GM19099 (cell line): ENCODE results near the gene HDLBP.

ENCODE experiments used
- POLR2A ChIP-seq: IDR thresholded peaks from 3 replicates; pipeline ENCODE4 v1.6.1; 2011; ENCODE audit warnings: low read depth; ENCODE audit not compliant: insufficient read length; ENCODE audit errors: extremely low read depth

HDLBP gene

GRCh38 chr2:241350878-241351639 lies 35.6 kb upstream of the HDLBP start:
- TF ChIP-seq POLR2A, result no peak

GRCh38 chr2:241350530-241350877 lies 35.0 kb upstream of the HDLBP start:
- no peak for TF ChIP-seq POLR2A

GRCh38 chr2:241349941-241350340 lies 34.5 kb upstream of the HDLBP start:
- no peak for TF ChIP-seq POLR2A

GRCh38 chr2:241344925-241345651 lies 29.6 kb upstream of the HDLBP start:
- TF ChIP-seq POLR2A, result no peak

- no peak for TF ChIP-seq POLR2A
Observed at GRCh38 chr2:241340631-241341163, 25.2 kb upstream of the HDLBP start.

GRCh38 chr2:241339839-241340630 lies 24.6 kb upstream of the HDLBP start:
- TF ChIP-seq POLR2A, result no peak

GRCh38 chr2:241334813-241335212 lies 19.3 kb upstream of the HDLBP start:
- no peak for TF ChIP-seq POLR2A

GRCh38 chr2:241330616-241330981 lies 15.1 kb upstream of the HDLBP start:
- no peak for TF ChIP-seq POLR2A

GRCh38 chr2:241329669-241330615 lies 14.5 kb upstream of the HDLBP start:
- TF ChIP-seq POLR2A, result no peak

- no peak for TF ChIP-seq POLR2A
Observed at GRCh38 chr2:241325257-241325656, 9.8 kb upstream of the HDLBP start.

GRCh38 chr2:241324775-241325174 lies 9.3 kb upstream of the HDLBP start:
- no peak for TF ChIP-seq POLR2A

GRCh38 chr2:241323778-241324177 lies 8.3 kb upstream of the HDLBP start:
- TF ChIP-seq POLR2A, result no peak

- TF ChIP-seq POLR2A, result no peak
Observed at GRCh38 chr2:241321886-241322285, 6.4 kb upstream of the HDLBP start.

- TF ChIP-seq POLR2A, result no peak
Observed at GRCh38 chr2:241321033-241321432, 5.6 kb upstream of the HDLBP start.
